MCF 10A (cell line): ENCODE results near the gene WAS. TPM values are rescaled to one million over a fixed set of nuclear protein-coding genes. Genes with fewer than 3 reads are reported as not detected.
"Not testable (repeated sequence)": the region's sequence is repeated elsewhere in the genome, so short reads cannot be mapped to it uniquely, and the experiment has no call there.

Experiments
- BruUV-seq: library from RNA; stranded (reverse); fragments of 400-500 nt; replicated peaks from 2 replicates; lab custom pipeline; 2021; lab: Mats Ljungman, UMichigan
- CTCF ChIA-PET: fragments of 300-600 bp; sonication (Branson Sonifier 250); formaldehyde crosslinking; extraction: SDS; loops from one replicate; lab custom pipeline; 2021; ENCODE audit warnings: antibody characterized with exemption, inconsistent platforms; lab: Yijun Ruan, JAX
- POLR2A ChIA-PET: fragments of 300-600, 350-650 bp; sonication (Branson Sonifier 250); formaldehyde crosslinking; extraction: SDS; loops from one replicate; lab custom pipeline; 2020; ENCODE audit warnings: antibody characterized with exemption, inconsistent platforms; lab: Yijun Ruan, JAX
- DNase-seq: peaks from one replicate; pipeline ENCODE4 v3.0.0-alpha.2; 2018; ENCODE audit not compliant: unreplicated experiment
- H3K27ac Mint-ChIP-seq: one replicate; pipeline ENCODE4 v1.8.0; 2022; ENCODE audit warnings: mild to moderate bottlenecking, low read depth, mixed read lengths; ENCODE audit not compliant: unreplicated experiment
- H3K27me3 Mint-ChIP-seq: one replicate; pipeline ENCODE4 v1.8.0; 2022; ENCODE audit warnings: mixed read lengths; ENCODE audit not compliant: insufficient read depth, unreplicated experiment
- H3K36me3 Mint-ChIP-seq: one replicate; pipeline ENCODE4 v1.8.0; 2022; ENCODE audit warnings: mild to moderate bottlenecking, moderate library complexity, mixed read lengths; ENCODE audit not compliant: insufficient read depth, unreplicated experiment
- H3K4me1 Mint-ChIP-seq: one replicate; pipeline ENCODE4 v1.8.0; 2022; ENCODE audit warnings: mixed read lengths; ENCODE audit not compliant: insufficient read depth, unreplicated experiment
- H3K4me3 Mint-ChIP-seq: one replicate; pipeline ENCODE4 v1.8.0; 2022; ENCODE audit warnings: mild to moderate bottlenecking, moderate library complexity, mixed read lengths; ENCODE audit not compliant: unreplicated experiment
- H3K9me3 Mint-ChIP-seq: one replicate; pipeline ENCODE4 v1.8.0; 2022; ENCODE audit warnings: mixed read lengths; ENCODE audit not compliant: unreplicated experiment
- CTCF ChIP-seq: fragments of 200-600 bp; IDR thresholded peaks from one replicate; pipeline ENCODE4 v1.8.0; 2022; ENCODE audit warnings: antibody characterized with exemption, mild to moderate bottlenecking; ENCODE audit not compliant: unreplicated experiment
- intact Hi-C: fragments of 100-400 bp; cut with micrococcal nuclease; formaldehyde crosslinking; loops from 2 replicates; pipeline ENCODE4 v1.14.1; 2022
- total RNA-seq: library from RNA; stranded (reverse); gene quantifications from 2 replicates; pipeline ENCODE4 v1.2.3, GENCODE V29; 2022

The WAS gene
- total RNA-seq, 1 experiment from 2014 or later = 0.37 TPM

- Mint-ChIP-seq H3K27me3 (no peaks in the 10 kb centered on the region), H3K9me3 (no peaks in the 10 kb centered on the region), H3K27ac (no peak overlapping the region), H3K4me1 (peaks cover 6% of the 10 kb centered on the region), H3K4me3 (peak overlapping the region; percentile 79), H3K36me3 (no peaks in the 10 kb centered on the region)
- POLR2A ChIA-PET = no interaction called here
- intact Hi-C loops = no loop called here
- no peak for DNase-seq
- TF ChIP-seq CTCF = no peak
- BruUV-seq = no TSS peak
- CTCF ChIA-PET = no interaction called here
Measured at GRCh38 chrX:48677516-48677915, 6.1 kb upstream of the WAS start.

DNA sequence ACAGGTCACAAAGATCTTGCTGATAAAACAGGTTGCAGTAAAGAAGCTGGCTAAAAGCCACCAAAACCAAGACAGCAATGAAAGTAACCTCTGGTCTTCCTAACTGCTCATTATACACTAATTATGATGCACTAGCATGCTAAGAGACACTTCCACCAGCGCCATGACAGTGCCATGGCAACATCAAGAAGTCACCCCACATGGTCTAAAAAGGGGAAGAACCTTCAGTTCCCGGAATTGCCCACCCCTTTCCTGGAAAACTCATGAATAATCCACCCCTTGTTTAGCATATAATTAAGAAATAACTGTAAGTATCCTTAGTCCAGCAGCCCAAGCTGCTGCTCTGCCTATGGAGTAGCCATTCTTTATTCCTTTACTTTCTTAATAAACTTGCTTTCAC lies 3.1 kb upstream of the WAS start:
- intact Hi-C loops, H3K4me3 Mint-ChIP-seq, H3K27ac Mint-ChIP-seq, H3K9me3 Mint-ChIP-seq, DNase-seq, BruUV-seq, H3K4me1 Mint-ChIP-seq, H3K36me3 Mint-ChIP-seq, POLR2A ChIA-PET: not testable (repeated sequence)
- peaks cover 22% of the 10 kb centered on the region for H3K27me3 Mint-ChIP-seq
- CTCF ChIA-PET = interaction anchor here (0.5 to 1.1 kb wide), 2 partner anchors 54 to 1312 kb away, joined by 3 read pairs; no protein-coding TSS in a partner anchor

GRCh38 chrX:48680925-48681324 lies 2.7 kb upstream of the WAS start:
- H3K27ac Mint-ChIP-seq, H3K4me1 Mint-ChIP-seq, intact Hi-C loops, DNase-seq, POLR2A ChIA-PET, H3K4me3 Mint-ChIP-seq, BruUV-seq, H3K36me3 Mint-ChIP-seq, H3K9me3 Mint-ChIP-seq: not testable (repeated sequence)
- H3K27me3 Mint-ChIP-seq = peaks cover 26% of the 10 kb centered on the region
- CTCF ChIA-PET = interaction anchor here (1.1 kb wide), 1 partner anchor 1313 kb away, joined by 3 read pairs; no protein-coding TSS in a partner anchor

DNA sequence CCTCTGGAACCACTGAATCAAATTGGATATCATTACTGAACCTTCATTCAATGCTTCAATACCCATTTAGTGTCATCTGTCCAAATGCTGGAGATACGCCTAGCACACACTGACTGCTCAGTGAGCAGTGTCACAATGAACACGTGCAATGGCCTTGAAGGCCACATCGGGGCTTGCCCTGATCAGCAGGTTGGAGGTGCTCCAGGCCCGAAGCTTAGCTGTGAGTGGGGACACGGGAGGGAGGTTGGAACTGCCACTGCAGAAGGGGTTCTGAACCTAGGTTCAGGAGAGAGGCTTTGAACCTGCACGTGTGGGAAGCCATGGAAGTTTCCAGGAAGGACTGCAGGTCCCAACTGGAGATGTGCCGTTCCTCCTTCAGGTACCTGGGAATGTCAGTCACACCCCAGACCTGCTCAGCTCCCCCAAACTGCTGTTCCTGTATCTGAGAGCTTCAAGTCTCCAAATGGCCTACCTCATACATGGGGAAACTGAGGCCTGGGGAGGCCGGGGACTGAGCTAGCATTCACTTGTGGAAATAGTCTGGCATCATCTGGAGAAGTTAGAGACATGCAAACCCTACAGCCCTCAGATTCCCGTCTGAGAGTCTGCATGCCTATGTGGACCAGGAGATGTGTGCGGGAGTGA lies 1.9 kb upstream of the WAS start:
- POLR2A ChIA-PET = no interaction called here
- no peak overlapping the region for H3K4me3 Mint-ChIP-seq
- intact Hi-C loops = no loop called here
- peaks cover 34% of the 10 kb centered on the region for H3K27me3 Mint-ChIP-seq
- peaks cover 6% of the 10 kb centered on the region for H3K4me1 Mint-ChIP-seq
- H3K27ac Mint-ChIP-seq = no peak overlapping the region
- no peak for DNase-seq
- H3K9me3 Mint-ChIP-seq = peaks cover 14% of the 10 kb centered on the region
- no peaks in the 10 kb centered on the region for H3K36me3 Mint-ChIP-seq
- BruUV-seq = no TSS peak
- CTCF ChIA-PET = no interaction called here
- TF ChIP-seq CTCF = no peak

DNA sequence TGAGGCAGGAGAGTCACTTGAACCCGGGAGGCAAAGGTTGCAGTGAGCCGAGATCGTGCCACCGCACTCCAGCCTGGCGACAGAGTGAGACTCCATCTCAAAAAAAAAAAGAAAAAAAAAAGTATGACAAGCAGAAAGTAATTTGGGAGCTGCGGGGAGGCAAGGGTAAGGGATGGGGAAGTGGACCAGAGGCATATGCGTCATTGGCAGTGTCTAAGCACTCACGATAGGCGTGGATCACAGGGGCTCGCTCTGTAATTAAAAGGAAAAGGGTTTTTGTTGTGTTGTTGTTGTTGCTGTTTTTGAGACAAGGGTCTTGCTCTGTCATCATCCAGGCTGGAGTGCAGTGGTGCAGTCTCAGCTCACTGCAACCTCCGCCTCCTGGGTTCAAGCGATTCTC lies 804 bp upstream of the WAS start:
- peaks cover 23% of the 10 kb centered on the region for H3K9me3 Mint-ChIP-seq
- H3K27ac Mint-ChIP-seq, H3K4me1 Mint-ChIP-seq, H3K4me3 Mint-ChIP-seq, intact Hi-C loops, POLR2A ChIA-PET, H3K36me3 Mint-ChIP-seq, DNase-seq, BruUV-seq: not testable (repeated sequence)
- CTCF ChIA-PET = interaction anchor here (0.5 kb wide), 1 partner anchor 13 kb away, joined by 3 read pairs; no protein-coding TSS in a partner anchor
- peaks cover 41% of the 10 kb centered on the region for H3K27me3 Mint-ChIP-seq
